ENCODE results near the gene DRP2.

DRP2 gene

GRCh38 chrX:101230636-101231035 lies 11.1 kb downstream of the DRP2 start:
- H3F3A ChIP-seq (ENCODE audit: insufficient read depth, low read length) = no peaks in the 10 kb centered on the region
- no peaks in the 10 kb centered on the region for H3K9me2 ChIP-seq (ENCODE audit: low read depth, low read length)
- H3K36me3 ChIP-seq (ENCODE audit: insufficient read depth, low read length) = no peaks in the 10 kb centered on the region
- no peaks in the 10 kb centered on the region for H3K4me1 ChIP-seq (ENCODE audit: insufficient read depth, low read length, severe bottlenecking)
- H3K4me2 ChIP-seq (ENCODE audit: low read length) = no peak overlapping the region
- no peak overlapping the region for H3K27ac ChIP-seq (ENCODE audit: low read depth, low read length, poor library complexity, severe bottlenecking)
- H3K4me3 ChIP-seq (ENCODE audit: low read depth, low read length, poor library complexity, severe bottlenecking) = no peak overlapping the region
- TF ChIP-seq EZH2 (IDR thresholded peaks at IDR 0.05; ENCODE audit: borderline replicate concordance, low read length) = no peak
- TF ChIP-seq CTCF (IDR thresholded peaks at IDR 0.05; ENCODE audit: low read length) = no peak
- no peaks in the 10 kb centered on the region for H3K9me3 ChIP-seq (ENCODE audit: low read length)
- H3K27me3 ChIP-seq (ENCODE audit: insufficient read depth, low read length) = no peaks in the 10 kb centered on the region
- no peak overlapping the region for H2AFZ ChIP-seq (ENCODE audit: low read length)
- no peaks in the 10 kb centered on the region for H3K79me2 ChIP-seq (ENCODE audit: insufficient read depth, low read length)
- no peak overlapping the region for H3K9ac ChIP-seq (ENCODE audit: low read length)
- no peaks in the 10 kb centered on the region for H4K20me1 ChIP-seq (ENCODE audit: insufficient read depth, low read length)

- Histone ChIP-seq H3K27ac (ENCODE audit: low read depth, low read length, poor library complexity, severe bottlenecking) (no peak overlapping the region), H3K4me3 (ENCODE audit: low read depth, low read length, poor library complexity, severe bottlenecking) (no peak overlapping the region), H3K9ac (ENCODE audit: low read length) (no peak overlapping the region), H2AFZ (ENCODE audit: low read length) (no peak overlapping the region), H3K36me3 (ENCODE audit: insufficient read depth, low read length) (no peaks in the 10 kb centered on the region), H3K27me3 (ENCODE audit: insufficient read depth, low read length) (no peaks in the 10 kb centered on the region), H3K79me2 (ENCODE audit: insufficient read depth, low read length) (no peaks in the 10 kb centered on the region), H3F3A (ENCODE audit: insufficient read depth, low read length) (no peaks in the 10 kb centered on the region), H3K9me3 (ENCODE audit: low read length) (no peaks in the 10 kb centered on the region), H3K4me2 (ENCODE audit: low read length) (no peak overlapping the region), H3K9me2 (ENCODE audit: low read depth, low read length) (no peaks in the 10 kb centered on the region), H3K4me1 (ENCODE audit: insufficient read depth, low read length, severe bottlenecking) (no peaks in the 10 kb centered on the region), H4K20me1 (ENCODE audit: insufficient read depth, low read length) (no peaks in the 10 kb centered on the region)
- TF ChIP-seq EZH2 (IDR thresholded peaks at IDR 0.05; ENCODE audit: borderline replicate concordance, low read length) (no peak), CTCF (IDR thresholded peaks at IDR 0.05; ENCODE audit: low read length) (no peak)
These were observed 11.5 kb downstream of the DRP2 start for GRCh38 chrX:101231080-101231479.

- Histone ChIP-seq H3F3A (ENCODE audit: insufficient read depth, low read length) (no peaks in the 10 kb centered on the region), H3K36me3 (ENCODE audit: insufficient read depth, low read length) (no peaks in the 10 kb centered on the region), H2AFZ (ENCODE audit: low read length) (no peak overlapping the region), H3K9ac (ENCODE audit: low read length) (no peak overlapping the region), H4K20me1 (ENCODE audit: insufficient read depth, low read length) (no peaks in the 10 kb centered on the region), H3K27ac (ENCODE audit: low read depth, low read length, poor library complexity, severe bottlenecking) (no peak overlapping the region), H3K79me2 (ENCODE audit: insufficient read depth, low read length) (no peaks in the 10 kb centered on the region), H3K4me2 (ENCODE audit: low read length) (no peak overlapping the region), H3K9me2 (ENCODE audit: low read depth, low read length) (no peaks in the 10 kb centered on the region), H3K4me1 (ENCODE audit: insufficient read depth, low read length, severe bottlenecking) (no peaks in the 10 kb centered on the region), H3K27me3 (ENCODE audit: insufficient read depth, low read length) (no peaks in the 10 kb centered on the region), H3K4me3 (ENCODE audit: low read depth, low read length, poor library complexity, severe bottlenecking) (no peak overlapping the region), H3K9me3 (ENCODE audit: low read length) (no peaks in the 10 kb centered on the region)
- no peak for TF ChIP-seq EZH2 (IDR thresholded peaks at IDR 0.05; ENCODE audit: borderline replicate concordance, low read length)
- TF ChIP-seq CTCF (IDR thresholded peaks at IDR 0.05; ENCODE audit: low read length) = no peak
These were observed 12.7 kb downstream of the DRP2 start for GRCh38 chrX:101232316-101232715.

Measured in OCI-LY1 (cell line).